Islet precursor cell (in vitro differentiated cells): ENCODE results near the gene RAB11FIP2.
A peak's percentile ranks its signal among the peaks of the same experiment; 100 is the strongest.
"Not testable (repeated sequence)": the region's sequence is repeated elsewhere in the genome, so short reads cannot be mapped to it uniquely, and the experiment has no call there.

Source experiments
- DNase-seq: peaks from one replicate; pipeline ENCODE4 v3.0.0-alpha.2; 2018

RAB11FIP2 gene

DNA sequence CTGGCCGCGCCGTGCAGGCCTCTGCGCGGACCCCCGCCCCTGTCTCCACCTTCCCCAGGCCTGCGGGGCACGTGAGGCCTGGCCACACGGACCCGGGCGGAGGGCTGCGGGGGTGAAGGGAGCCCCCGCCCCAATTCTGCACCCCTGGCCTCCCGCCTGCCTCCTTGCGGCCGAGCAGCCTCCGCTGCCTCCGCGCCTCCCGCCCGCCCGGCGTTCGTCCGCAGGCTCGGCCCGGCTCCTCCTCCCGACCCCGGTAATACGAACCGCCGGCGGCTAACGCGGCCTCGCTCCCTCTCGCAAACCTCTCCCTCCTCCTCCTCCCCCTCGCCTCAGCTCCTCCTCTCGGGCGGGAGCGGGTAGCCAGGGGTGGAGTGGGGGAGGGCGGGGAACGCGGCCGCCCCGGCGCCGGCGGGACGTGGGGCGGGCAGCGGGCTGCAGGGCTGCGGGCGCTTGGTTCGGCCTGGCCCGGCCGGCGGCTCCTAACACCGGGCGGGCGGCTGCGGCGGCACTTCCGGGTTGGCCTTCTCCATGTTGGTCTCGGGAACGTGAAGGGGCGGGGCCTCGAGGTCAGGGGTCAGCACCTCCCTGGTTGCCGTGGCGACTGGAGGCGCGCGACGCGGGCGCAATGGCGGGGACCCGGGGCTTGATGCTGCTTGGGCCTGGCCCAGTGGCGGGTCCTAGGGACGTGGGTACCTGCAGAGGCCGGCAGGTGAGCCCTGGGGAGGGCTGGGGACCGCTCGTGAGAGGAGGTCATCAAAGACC, at the start of gene RAB11FIP2:
RAB11FIP2 (minus strand) TSS at position 547 of the 762 bp plus-strand sequence. CDS start 778 bp downstream, outside the sequence.
- peak; percentile 97 for DNase-seq

DNA sequence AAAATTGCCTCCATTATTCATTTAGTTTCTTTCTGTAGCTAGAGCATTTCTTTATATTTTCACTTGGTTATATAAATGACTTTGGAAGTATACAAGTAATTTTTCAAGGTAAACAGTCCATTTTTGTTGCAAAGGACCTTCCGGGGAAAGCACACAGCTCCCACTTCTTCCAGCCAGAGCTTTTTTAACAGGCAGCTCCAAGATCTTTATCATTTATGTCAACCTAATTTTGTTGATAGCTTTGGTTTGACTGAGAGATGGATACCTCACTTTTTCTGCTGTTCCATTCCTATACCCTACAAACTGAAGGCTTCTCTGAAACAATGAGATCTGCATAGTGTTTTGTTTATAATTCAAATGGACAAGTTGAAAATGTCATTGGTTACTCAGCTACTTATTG, 49.3 kb upstream of the RAB11FIP2 start:
- no peak for DNase-seq

- DNase-seq = no peak
Measured at GRCh38 chr10:118092209-118092608, 45.5 kb upstream of the RAB11FIP2 start.

GRCh38 chr10:118080817-118081216, 34.1 kb upstream of the RAB11FIP2 start:
- no peak for DNase-seq

DNA sequence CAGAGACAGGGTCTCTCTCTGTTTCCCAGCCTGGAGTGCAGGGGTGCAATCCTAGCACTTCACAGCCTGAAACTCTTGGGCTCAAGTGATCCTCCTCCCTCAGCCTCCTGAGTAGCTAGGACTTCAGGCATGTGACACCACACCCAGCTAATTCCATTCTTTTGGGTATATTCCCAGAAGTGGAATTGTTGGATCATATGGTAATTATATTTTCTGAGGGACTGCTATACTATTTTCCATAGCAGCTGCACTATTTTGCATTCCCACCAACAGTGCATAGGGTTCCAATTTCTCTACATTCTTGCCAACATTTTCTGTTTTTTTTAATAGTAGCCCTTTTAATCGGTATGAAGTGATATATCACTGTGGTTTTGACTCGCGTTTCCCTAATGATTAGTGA, 30.0 kb upstream of the RAB11FIP2 start:
- no peak for DNase-seq

- no peak for DNase-seq
Measured at GRCh38 chr10:118072840-118073239, 26.1 kb upstream of the RAB11FIP2 start.

DNA sequence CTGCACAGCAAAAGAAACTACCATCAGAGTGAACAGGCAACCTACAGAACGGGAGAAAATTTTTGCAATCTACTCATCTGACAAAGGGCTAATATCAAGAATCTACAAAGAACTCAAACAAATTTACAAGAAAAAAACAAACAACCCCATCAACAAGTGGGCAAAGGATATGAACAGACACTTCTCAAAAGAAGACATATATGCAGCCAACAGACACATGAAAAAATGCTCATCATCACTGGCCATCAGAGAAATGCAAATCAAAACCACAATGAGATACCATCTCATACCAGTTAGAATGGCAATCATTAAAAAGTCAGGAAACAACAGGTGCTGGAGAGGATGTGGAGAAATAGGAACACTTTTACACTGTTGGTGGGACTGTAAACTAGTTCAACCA, 20.6 kb upstream of the RAB11FIP2 start:
- not testable (repeated sequence) for DNase-seq

DNA sequence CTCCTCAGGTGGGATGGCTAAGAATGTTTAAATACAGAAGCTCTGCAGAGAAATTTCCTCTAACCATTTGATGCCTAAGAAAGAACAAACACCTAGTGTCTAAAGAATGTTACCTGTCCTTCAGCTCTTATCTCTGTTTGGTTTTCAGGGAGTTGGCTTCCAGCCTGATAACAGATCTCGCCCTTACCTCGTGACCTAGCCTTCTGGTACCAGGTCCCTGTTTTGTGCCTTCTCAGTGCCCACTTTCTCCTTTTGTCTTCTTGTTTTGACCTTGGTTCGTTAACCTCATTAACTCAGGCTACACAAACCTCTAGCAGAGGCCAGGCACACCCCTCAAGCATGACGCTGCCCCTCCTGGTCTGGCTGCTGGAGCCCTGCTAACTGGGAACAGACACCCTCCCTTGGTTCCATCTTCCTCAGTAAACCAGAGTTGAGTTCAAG, 16.1 kb upstream of the RAB11FIP2 start:
- no peak for DNase-seq

- no peak for DNase-seq
Measured at GRCh38 chr10:118058371-118058770, 11.6 kb upstream of the RAB11FIP2 start.

GRCh38 chr10:118057361-118057760, 10.6 kb upstream of the RAB11FIP2 start:
- no peak for DNase-seq

GRCh38 chr10:118054383-118054782, 7.6 kb upstream of the RAB11FIP2 start:
- no peak for DNase-seq

GRCh38 chr10:118052816-118053215, 6.1 kb upstream of the RAB11FIP2 start:
- no peak for DNase-seq

DNA sequence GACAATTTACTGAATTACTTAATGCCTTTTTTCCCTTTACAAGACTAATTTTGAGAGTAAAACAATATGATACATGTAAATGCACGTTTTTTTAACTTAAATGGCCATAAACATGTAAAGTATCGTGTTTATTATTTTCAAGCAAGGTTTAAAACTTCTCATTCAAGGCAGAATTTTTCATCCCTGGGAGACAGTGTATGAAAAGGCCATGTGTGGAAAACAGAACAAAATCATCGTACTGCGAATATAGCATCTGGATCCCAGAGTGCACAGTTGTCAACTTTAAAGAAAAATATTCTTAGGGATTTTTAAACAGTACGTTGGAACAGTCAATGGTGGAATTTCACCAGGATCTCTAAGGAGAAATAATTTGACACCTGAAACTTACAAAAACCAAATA, 1.1 kb upstream of the RAB11FIP2 start:
- DNase-seq = no peak

DNA sequence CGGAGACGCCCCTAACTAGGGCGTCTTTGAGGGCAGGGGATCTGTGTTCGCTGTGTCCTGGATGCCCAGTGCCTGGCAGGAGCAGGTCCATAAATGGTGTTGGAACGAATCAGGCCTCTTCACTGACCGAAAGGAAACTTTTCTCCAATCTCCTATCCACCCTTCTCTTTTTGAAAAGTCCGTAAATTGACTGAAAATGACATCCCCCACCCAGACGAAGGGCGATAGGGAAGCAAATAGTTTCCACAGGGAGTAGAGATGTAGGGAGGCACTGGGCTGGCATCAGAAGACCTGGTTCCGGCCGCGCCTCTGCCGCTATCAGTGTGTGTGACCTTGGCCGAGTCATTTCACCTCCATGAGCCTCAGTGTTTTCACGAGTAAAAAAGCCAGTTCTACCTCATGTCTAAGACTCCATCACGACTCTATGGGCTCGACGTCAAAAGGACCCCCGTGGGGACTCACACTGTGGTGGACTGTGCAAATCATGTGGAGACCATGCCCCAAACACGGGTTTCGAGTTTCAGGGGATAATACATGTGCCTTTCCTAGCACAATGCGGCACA, 497 bp upstream of the RAB11FIP2 start:
- no peak for DNase-seq

GRCh38 chr10:118045837-118046394, 825 bp downstream of the RAB11FIP2 start:
- peak; percentile 68 for DNase-seq

DNA sequence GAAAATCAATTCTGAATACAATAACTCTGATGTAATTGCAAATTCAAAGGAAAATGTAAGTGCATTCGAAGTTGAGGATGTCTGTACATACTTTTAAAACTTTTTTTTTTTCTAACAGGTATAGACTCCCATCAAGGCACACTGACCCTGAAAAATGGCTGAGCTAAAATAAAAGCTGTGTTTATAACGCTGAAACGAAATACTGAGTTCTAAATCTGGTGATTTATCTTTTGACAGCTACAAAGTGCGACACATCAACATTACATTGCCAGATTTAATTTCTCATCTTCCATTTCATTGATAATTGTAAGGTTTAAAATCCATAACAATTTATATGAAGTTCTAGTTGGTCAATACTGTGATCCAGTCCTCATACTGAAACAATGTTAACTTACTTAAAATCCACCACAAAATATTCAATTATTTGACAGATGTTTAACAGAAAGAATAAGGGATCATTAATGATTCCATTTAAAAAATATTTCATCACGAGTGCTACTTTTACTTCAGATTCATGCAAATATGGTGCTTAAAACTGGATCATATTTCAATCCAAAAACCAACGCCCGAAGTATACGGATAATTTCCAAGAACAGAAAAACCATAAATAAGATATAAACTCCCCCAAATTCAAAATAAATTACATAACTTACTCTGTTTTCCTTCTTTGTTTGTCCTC, 1.4 kb downstream of the RAB11FIP2 start:
- no peak for DNase-seq

GRCh38 chr10:118042827-118043242, 3.9 kb downstream of the RAB11FIP2 start:
- no peak for DNase-seq

DNA sequence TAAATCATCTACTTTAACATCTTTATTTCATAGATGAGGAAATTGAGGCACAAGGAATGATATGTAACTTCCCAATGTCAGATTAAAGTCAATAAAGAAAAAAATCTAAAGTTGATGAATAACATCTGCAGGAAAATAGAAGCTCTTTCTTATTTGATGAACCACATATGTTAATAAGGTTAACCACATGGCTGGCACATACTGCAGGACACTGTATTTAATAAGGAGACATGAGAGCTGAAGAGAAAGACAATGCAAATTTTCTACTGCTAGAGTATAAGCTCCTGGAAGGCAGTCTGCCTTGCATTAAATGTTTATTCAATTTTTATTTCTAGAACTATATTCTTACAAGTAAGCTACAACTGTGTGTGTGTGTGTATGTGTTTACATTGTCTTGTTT, 4.4 kb downstream of the RAB11FIP2 start:
- DNase-seq = no peak

DNA sequence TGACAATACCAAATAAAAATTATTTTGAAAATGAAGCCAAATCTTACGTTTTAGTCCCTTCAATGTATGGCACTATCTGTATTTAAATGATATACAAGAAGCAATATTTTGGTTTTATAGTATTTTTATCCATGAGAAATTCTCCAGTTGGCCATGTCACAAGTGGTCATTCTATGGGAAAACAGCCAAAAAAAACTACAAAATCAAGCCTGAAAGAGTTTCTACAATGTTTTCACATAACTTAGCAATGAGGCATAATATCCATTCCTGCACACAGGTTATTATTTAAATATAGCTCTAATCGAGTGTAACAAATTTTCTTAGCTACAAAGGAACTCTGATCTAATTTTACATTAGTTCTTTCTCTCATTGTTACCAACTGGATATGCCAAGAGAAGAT, 5.4 kb downstream of the RAB11FIP2 start:
- no peak for DNase-seq

- DNase-seq = no peak
Measured at GRCh38 chr10:118036281-118036875, 10.4 kb downstream of the RAB11FIP2 start.

DNA sequence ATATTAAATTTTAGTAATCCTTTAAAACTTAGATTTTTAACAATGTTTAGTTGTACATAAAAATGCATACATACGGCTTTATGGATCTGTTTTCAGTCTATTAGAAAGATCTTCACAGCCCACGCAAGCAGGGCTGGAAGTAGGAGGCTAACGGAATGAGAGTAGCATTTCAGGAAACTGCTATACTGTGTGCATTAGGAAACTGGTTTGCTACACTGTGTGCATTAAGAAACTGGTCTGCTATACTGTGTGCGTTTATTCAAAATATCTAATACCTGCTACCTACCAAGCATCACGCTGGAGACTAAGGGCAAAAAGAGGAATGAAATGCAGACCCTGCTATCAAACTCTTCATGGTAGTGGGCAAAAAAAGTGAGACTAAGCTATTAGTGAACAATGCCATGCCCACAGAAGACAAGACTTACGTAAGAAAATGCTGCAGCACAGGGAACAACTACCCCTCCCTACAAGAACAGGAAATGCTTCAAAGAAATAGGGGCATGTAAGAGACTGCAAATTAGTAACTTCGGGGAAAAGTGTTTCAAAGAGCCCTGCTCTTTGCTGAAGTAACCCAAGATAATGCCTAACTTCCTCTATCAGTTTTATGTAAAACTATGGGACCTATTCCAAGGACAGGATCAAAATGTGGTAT, 11.3 kb downstream of the RAB11FIP2 start:
- DNase-seq = no peak

DNA sequence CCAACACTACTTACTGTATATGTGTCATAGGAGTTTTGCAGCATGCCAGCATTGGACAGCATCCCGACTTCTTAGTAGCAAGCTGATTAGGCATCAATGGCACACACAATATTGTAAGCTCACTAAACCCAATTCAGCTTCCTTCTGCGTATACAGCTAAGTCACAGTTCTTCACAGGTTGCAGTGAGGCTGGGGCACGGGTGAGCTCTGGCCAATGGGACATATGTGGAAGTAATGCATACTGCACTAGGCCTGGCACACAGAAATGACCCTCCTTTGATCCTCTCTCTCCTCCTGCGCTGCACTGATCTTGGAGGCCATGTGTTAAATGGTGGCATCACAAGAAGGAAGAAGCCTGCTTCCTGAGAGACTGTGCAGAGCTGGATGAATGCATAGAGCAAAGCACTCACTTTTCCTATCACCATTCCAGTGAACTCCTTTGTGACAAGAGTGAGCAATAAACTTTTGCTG, 11.9 kb downstream of the RAB11FIP2 start:
- no peak for DNase-seq

GRCh38 chr10:118033905-118034304, 12.8 kb downstream of the RAB11FIP2 start:
- no peak for DNase-seq
